HG03064 (cell line): ENCODE data around the gene TRIM38.
"Not testable (repeated sequence)": the region's sequence is repeated elsewhere in the genome, so short reads cannot be mapped to it uniquely, and the experiment has no call there.

Experiments used
- ATAC-seq: cut with Tn5 transposase; IDR thresholded peaks from one replicate; pipeline ENCODE4 v1.9.1; 2021; ENCODE audit warnings: low read depth; ENCODE audit not compliant: unreplicated experiment

Gene TRIM38

GRCh38 chr6:25968769-25969168 is 6.2 kb downstream of the TRIM38 start:
- ATAC-seq = no peak

DNA sequence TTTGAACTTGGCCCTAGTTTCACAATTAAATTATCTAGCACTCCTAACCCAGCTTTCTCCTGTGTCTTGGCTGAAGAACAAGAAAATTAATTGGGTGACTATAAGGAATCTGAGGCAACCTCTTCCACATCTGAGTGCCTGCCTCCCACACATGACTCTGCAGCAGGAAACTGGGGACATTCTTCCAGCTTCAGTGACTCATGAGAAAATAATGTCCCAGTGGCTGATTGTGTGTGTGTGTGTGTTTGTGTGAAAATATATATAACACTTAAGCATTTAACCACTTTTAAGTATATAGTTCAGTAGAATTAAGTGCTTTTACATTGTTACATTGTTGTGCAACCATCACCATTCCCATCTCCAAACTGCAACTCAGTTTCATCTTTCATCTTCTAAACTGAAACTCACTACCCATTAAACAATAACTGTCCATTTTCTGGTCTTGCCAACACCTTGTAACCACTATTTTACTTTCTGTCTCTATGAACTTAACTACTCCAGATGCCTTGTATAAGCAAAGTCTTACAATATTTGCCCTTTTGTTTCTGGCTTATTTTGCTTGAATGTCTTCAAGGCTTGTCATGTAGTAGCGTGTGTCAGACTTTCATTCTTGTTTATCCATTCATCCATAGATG is 8.7 kb downstream of the TRIM38 start:
- ATAC-seq = no peak

DNA sequence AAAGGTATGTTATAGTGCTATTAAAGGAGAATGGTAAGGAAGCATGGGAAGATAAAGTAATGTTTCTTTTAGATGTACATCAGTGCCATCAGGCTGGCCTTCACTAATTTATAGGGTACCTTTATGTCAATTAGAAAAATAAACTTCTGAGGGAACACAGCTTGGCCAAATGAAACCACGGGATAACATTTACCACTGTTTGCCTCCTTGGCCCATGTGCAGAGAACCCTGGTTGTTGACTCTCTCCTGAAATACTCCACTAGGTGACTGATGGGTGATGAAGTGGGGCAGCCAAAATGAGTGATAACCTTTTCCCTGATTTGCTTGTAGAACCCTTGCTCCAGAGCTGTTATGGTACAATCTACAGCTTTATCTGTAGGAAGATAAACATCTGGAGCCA is 9.5 kb downstream of the TRIM38 start:
- ATAC-seq = no peak

GRCh38 chr6:25972902-25973301 is 10.3 kb downstream of the TRIM38 start:
- ATAC-seq = no peak

- ATAC-seq = no peak
Measured at GRCh38 chr6:25973923-25974555, 11.4 kb downstream of the TRIM38 start.

- ATAC-seq = no peak
Measured at GRCh38 chr6:25975923-25976560, 13.4 kb downstream of the TRIM38 start.

GRCh38 chr6:25980935-25981334 is 18.3 kb downstream of the TRIM38 start:
- ATAC-seq = no peak

- ATAC-seq = no peak
Measured at GRCh38 chr6:25981568-25982263, 19.1 kb downstream of the TRIM38 start.

DNA sequence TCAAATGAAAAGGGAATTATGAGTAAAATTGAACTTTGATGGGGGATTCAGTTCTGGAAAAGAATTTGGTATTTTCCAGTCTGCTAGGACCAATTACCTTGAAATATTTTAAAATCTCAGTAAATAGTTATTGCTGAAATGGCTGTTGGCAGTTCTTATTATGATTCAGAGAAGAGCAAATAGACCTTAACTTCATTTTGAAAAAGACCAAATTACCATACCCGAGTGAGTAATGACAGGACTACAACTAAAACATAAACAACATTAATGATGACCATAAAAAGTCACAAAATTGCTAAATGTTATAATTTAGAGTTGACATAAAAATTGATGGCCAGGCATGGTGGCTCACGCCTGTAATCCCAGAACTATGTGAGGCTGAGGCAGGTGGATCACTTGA is 21.7 kb downstream of the TRIM38 start:
- no peak for ATAC-seq

DNA sequence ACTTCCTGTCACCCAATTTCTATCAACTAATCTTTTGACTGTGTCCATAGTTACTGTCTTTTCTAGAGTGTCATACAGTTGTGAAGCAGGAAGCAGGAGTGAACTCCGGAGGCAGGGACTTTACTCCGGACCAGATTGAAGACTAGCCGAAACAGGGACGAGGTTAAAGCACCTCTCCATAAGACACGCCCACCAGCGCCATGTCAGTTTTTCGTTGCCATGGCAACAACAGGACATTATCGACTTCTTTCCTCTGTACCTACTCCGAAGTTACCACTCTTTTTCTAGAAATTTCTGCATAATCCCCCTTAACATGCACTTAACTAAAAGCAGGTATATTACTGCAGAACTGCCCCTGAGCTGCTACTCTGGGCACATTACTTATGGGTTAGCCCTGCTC is 25.2 kb downstream of the TRIM38 start:
- ATAC-seq = no peak

GRCh38 chr6:25990172-25990873 is 27.7 kb downstream of the TRIM38 start:
- no peak for ATAC-seq

- ATAC-seq = peak; percentile 51
Measured at GRCh38 chr6:25991785-25992412, 29.3 kb downstream of the TRIM38 start.

GRCh38 chr6:25992413-25993340 is 30.1 kb downstream of the TRIM38 start:
- ATAC-seq = peak; percentile 84

DNA sequence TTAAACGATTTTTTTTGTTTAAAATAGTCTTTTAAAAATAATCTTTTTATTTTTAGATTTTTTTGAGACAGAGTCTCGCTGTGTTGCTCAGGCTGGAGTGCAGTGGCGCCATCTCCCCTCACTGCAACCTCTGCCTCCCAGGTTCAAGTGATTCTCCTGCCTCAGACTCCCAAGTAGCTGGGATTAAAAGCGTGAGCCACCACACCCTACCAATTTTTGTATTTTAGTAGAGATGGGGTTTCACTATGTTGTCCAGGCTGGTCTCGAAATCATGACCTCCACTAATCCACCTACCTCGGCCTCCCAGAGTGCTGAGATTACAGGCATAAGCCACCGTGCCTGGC is 30.7 kb downstream of the TRIM38 start:
- ATAC-seq = not testable (repeated sequence)

DNA sequence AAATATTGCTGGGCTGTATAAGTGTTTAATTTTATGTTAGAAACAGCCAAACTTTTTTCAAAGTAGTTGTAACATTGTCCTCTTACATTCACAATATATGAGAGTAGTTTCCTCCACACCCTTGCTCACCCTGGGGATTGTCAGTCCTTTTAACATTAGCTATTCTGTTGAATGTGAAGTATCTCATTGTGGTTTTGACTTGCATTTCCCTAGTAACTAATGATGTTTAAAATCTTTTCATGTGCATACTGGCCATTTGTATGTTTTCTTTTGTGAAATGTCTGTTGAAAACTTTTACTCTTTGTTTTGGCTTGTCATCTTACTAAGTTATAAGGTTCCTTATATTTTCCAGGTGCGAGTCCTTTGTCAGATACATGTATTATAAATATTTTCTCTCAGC is 32.9 kb downstream of the TRIM38 start:
- no peak for ATAC-seq

- no peak for ATAC-seq
Measured at GRCh38 chr6:25997921-25998320, 35.3 kb downstream of the TRIM38 start.

- ATAC-seq = no peak
Measured at GRCh38 chr6:25998379-25998778, 35.8 kb downstream of the TRIM38 start.

DNA sequence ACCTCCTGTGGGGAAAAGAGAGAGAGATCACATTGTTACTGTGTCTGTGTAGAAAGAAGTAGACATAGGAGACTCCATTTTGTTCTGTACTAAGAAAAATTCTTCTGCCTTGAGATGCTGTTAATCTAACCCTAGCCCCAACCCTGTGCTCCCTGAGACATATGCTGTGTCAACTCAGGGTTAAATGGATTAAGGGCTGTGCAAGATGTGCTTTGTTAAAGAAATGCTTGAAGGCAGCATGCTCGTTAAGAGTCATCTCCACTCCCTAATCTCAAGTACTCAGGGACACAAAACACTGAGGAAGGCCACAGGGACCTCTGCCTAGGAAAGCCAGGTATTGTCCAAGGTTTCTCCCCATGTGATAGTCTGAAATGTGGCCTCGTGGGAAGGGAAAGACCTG is 36.6 kb downstream of the TRIM38 start:
- ATAC-seq = not testable (repeated sequence)

DNA sequence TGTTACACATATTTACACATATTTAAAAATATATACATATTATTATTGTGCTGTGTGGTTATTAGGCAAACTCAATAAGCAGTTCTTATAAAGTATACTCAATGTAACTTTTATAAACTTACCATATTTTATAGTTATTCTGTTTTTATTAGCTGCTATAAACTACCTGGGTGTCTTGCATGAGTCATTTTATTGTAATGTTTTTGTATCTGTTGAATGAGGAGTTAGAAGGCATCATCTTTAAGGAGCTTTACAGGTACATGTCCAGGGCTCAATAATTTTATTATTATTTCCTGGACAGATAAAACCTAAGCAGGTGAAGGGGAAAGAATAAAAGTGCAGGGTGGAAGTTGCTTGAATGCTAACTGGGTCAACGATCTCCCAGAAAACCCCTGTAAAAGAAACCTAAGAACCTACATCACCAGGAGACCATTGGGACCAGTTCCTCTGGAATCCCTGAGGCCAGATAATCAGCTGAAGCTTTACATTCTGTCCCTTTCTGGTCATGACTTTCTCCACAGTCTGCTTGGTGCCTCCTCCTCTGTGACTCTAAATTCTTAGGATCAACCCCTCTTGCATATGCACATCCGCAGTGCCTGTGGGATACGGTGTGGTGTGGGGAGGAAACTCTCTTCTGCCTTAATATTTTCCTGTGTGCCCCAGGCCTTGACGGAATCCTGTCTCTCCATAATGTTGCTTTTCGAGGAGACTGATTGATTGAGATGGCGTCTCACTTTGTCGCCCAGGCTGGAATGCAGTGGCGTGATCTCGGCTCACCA is 38.0 kb downstream of the TRIM38 start:
- ATAC-seq = no peak
